ENCODE results near the gene HSFY1.
"Not testable (repeated sequence)": the region's sequence is repeated elsewhere in the genome, so short reads cannot be mapped to it uniquely, and the experiment has no call there.

Gene HSFY1

GRCh38 chrY:18546420-18546819 is at the start of gene HSFY1:
Gene HSFY1 (plus strand): TSS chrY:18546720. CDS start chrY:18546788, 68 bp downstream.
- not testable (repeated sequence) for DNase-seq (ENCODE audit: low read depth)

GRCh38 chrY:18504266-18504665 is 42.3 kb upstream of the HSFY1 start:
- not testable (repeated sequence) for DNase-seq (ENCODE audit: low read depth)

GRCh38 chrY:18530995-18531655 is 15.4 kb upstream of the HSFY1 start:
- not testable (repeated sequence) for DNase-seq (ENCODE audit: low read depth)

GRCh38 chrY:18538952-18539351 is 7.6 kb upstream of the HSFY1 start:
- DNase-seq (ENCODE audit: low read depth), result not testable (repeated sequence)

GRCh38 chrY:18553132-18553531 is 6.6 kb downstream of the HSFY1 start:
- not testable (repeated sequence) for DNase-seq (ENCODE audit: low read depth)

GRCh38 chrY:18565915-18566314 is 19.4 kb downstream of the HSFY1 start:
- not testable (repeated sequence) for DNase-seq (ENCODE audit: low read depth)

All from activated gamma-delta T cell treated with anti-CD3 and anti-CD28 coated beads, Interleukin-2, amount 50 U/mL, for 16 hours (primary cell).